HG03066 (cell line): ENCODE results near the gene PIGN.

Source experiments
- ATAC-seq: cut with Tn5 transposase; IDR thresholded peaks from one replicate; pipeline ENCODE4 v1.9.1; 2021; ENCODE audit warnings: low read depth; ENCODE audit not compliant: unreplicated experiment

The PIGN gene

GRCh38 chr18:62119884-62120283 lies 67.0 kb downstream of the PIGN start:
- ATAC-seq: no peak

GRCh38 chr18:62118328-62118727 lies 68.5 kb downstream of the PIGN start:
- no peak for ATAC-seq

- ATAC-seq: no peak
Measured at GRCh38 chr18:62109676-62110075, 77.2 kb downstream of the PIGN start.

GRCh38 chr18:62107881-62108280 lies 79.0 kb downstream of the PIGN start:
- ATAC-seq: no peak

GRCh38 chr18:62106271-62106670 lies 80.6 kb downstream of the PIGN start:
- no peak for ATAC-seq

GRCh38 chr18:62105376-62105775 lies 81.5 kb downstream of the PIGN start:
- no peak for ATAC-seq

- peak; percentile 78 for ATAC-seq
Measured at GRCh38 chr18:62102221-62102620, 84.6 kb downstream of the PIGN start.

- ATAC-seq: no peak
Measured at GRCh38 chr18:62101321-62101721, 85.5 kb downstream of the PIGN start.

- no peak for ATAC-seq
Measured at GRCh38 chr18:62098960-62099359, 87.9 kb downstream of the PIGN start.

- ATAC-seq: no peak
Measured at GRCh38 chr18:62097698-62098097, 89.2 kb downstream of the PIGN start.

- no peak for ATAC-seq
Measured at GRCh38 chr18:62091487-62092120, 95.3 kb downstream of the PIGN start.

GRCh38 chr18:62089174-62089573 lies 97.7 kb downstream of the PIGN start:
- no peak for ATAC-seq

- no peak for ATAC-seq
Measured at GRCh38 chr18:62088156-62088555, 98.7 kb downstream of the PIGN start.

GRCh38 chr18:62085756-62086155 lies 101.1 kb downstream of the PIGN start:
- no peak for ATAC-seq

- no peak for ATAC-seq
Measured at GRCh38 chr18:62081761-62082294, 105.0 kb downstream of the PIGN start.

GRCh38 chr18:62081248-62081647 lies 105.6 kb downstream of the PIGN start:
- ATAC-seq: no peak

GRCh38 chr18:62080172-62080900 lies 106.5 kb downstream of the PIGN start:
- ATAC-seq: no peak

- ATAC-seq: no peak
Measured at GRCh38 chr18:62073461-62074281, 113.2 kb downstream of the PIGN start.

GRCh38 chr18:62072370-62072769 lies 114.5 kb downstream of the PIGN start:
- no peak for ATAC-seq

- no peak for ATAC-seq
Measured at GRCh38 chr18:62071071-62071470, 115.8 kb downstream of the PIGN start.

- no peak for ATAC-seq
Measured at GRCh38 chr18:62070302-62070701, 116.6 kb downstream of the PIGN start.
